ENCODE results near the gene RBM20. TPM values are rescaled to one million over a fixed set of nuclear protein-coding genes. Genes with fewer than 3 reads are reported as not detected.

RBM20 gene
- total RNA-seq, 4 donors from 2014 or later = 7.4 to 18.4 (median 10.2) TPM

- Histone ChIP-seq H3K36me3 (no peaks in the 10 kb centered on the region), H3K4me3 (no peak overlapping the region), H3K27ac (peak overlapping the region; percentile 21 to 96 (median 82)), H3K27me3 (no peaks in the 10 kb centered on the region), H3K4me1 (peaks cover 61 to 67% of the 10 kb centered on the region in 2 donors), H3K9me3 (no peaks in the 10 kb centered on the region)
- in situ Hi-C loops (cut with MboI; ENCODE audit: low sequenced_read_pairs in 4 of 4) (no loop called here), intact Hi-C loops (cut with DNase I; ENCODE audit: low total_unique reads) (loop anchor here (10.0 kb wide), 1 partner anchor 81 kb away; no protein-coding TSS in a partner anchor)
- TF ChIP-seq CTCF (IDR thresholded peaks at IDR 0.05 in 4 of 5, conservative IDR thresholded peaks at IDR 0.05 in 1 of 5) = no peak
- TF ChIP-seq POLR2A (IDR thresholded peaks at IDR 0.05) = no peak
- ATAC-seq (no peak), DNase-seq (no peak)
Measured at GRCh38 chr10:110825508-110825907, 181.4 kb downstream of the RBM20 start.

GRCh38 chr10:110827410-110827809 lies 183.3 kb downstream of the RBM20 start:
- peak; percentile 90 to 94 for ATAC-seq
- no peak for DNase-seq
- Histone ChIP-seq H3K4me1 (peaks cover 42 to 48% of the 10 kb centered on the region in 2 donors), H3K4me3 (no peak overlapping the region), H3K9me3 (no peaks in the 10 kb centered on the region), H3K36me3 (peaks cover 0 to 6% of the 10 kb centered on the region in 2 donors), H3K27me3 (no peaks in the 10 kb centered on the region), H3K27ac (peak overlapping the region; percentile 72 to 91 (median 78))
- intact Hi-C loops (cut with DNase I; ENCODE audit: low total_unique reads) (loop anchor here (10.0 kb wide), 1 partner anchor 83 kb away; no protein-coding TSS in a partner anchor), in situ Hi-C loops (cut with MboI; ENCODE audit: low sequenced_read_pairs in 4 of 4) (no loop called here)
- TF ChIP-seq POLR2A (IDR thresholded peaks at IDR 0.05) (no peak), CTCF (IDR thresholded peaks at IDR 0.05 in 4 of 5, conservative IDR thresholded peaks at IDR 0.05 in 1 of 5) (no peak)

GRCh38 chr10:110827875-110828274 lies 183.7 kb downstream of the RBM20 start:
- H3K36me3 ChIP-seq = peaks cover 0 to 6% of the 10 kb centered on the region in 2 donors
- ATAC-seq (peak; percentile 17 to 34), DNase-seq (no peak)
- H3K27me3 ChIP-seq = no peaks in the 10 kb centered on the region
- in situ Hi-C loops (cut with MboI; ENCODE audit: low sequenced_read_pairs in 4 of 4) = no loop called here
- H3K27ac ChIP-seq = peak overlapping the region; percentile 72 to 91 (median 78)
- no peak overlapping the region for H3K4me3 ChIP-seq
- no peak for TF ChIP-seq POLR2A (IDR thresholded peaks at IDR 0.05)
- no peak for TF ChIP-seq CTCF (IDR thresholded peaks at IDR 0.05 in 4 of 5, conservative IDR thresholded peaks at IDR 0.05 in 1 of 5)
- intact Hi-C loops (cut with DNase I; ENCODE audit: low total_unique reads) = loop anchor here (10.0 kb wide), 1 partner anchor 83 kb away; no protein-coding TSS in a partner anchor
- H3K9me3 ChIP-seq = no peaks in the 10 kb centered on the region
- H3K4me1 ChIP-seq = peaks cover 37 to 46% of the 10 kb centered on the region in 2 donors

- ATAC-seq (no peak), DNase-seq (no peak)
- Histone ChIP-seq H3K4me1 (peaks cover 36 to 44% of the 10 kb centered on the region in 2 donors), H3K27me3 (no peaks in the 10 kb centered on the region), H3K4me3 (no peak overlapping the region), H3K9me3 (no peaks in the 10 kb centered on the region), H3K27ac (peak overlapping the region; percentile 72 to 91 (median 78)), H3K36me3 (peaks cover 0 to 6% of the 10 kb centered on the region in 2 donors)
- in situ Hi-C loops (cut with MboI; ENCODE audit: low sequenced_read_pairs in 4 of 4) = no loop called here
- TF ChIP-seq CTCF (IDR thresholded peaks at IDR 0.05 in 4 of 5, conservative IDR thresholded peaks at IDR 0.05 in 1 of 5) = no peak
- TF ChIP-seq POLR2A (IDR thresholded peaks at IDR 0.05) = no peak
- intact Hi-C loops (cut with DNase I; ENCODE audit: low total_unique reads) = loop anchor here (10.0 kb wide), 1 partner anchor 84 kb away; no protein-coding TSS in a partner anchor
Measured at GRCh38 chr10:110828525-110828924, 184.4 kb downstream of the RBM20 start.
